ENCODE data around the gene ALG6.
"Not testable (repeated sequence)": the region's sequence is repeated elsewhere in the genome, so short reads cannot be mapped to it uniquely, and the experiment has no call there.

Gene ALG6

GRCh38 chr1:63418101-63418500, 50.7 kb downstream of the ALG6 start:
- DNase-seq, result no peak

- not testable (repeated sequence) for DNase-seq
Measured at GRCh38 chr1:63420746-63421145, 53.3 kb downstream of the ALG6 start.

GRCh38 chr1:63423649-63424048, 56.2 kb downstream of the ALG6 start:
- no peak for DNase-seq

- DNase-seq, result no peak
Measured at GRCh38 chr1:63428815-63429214, 61.4 kb downstream of the ALG6 start.

GRCh38 chr1:63429281-63429680, 61.9 kb downstream of the ALG6 start:
- no peak for DNase-seq

GRCh38 chr1:63435161-63435560, 67.7 kb downstream of the ALG6 start:
- no peak for DNase-seq

- no peak for DNase-seq
Measured at GRCh38 chr1:63442141-63442475, 74.7 kb downstream of the ALG6 start.

- no peak for DNase-seq
Measured at GRCh38 chr1:63448731-63449246, 81.4 kb downstream of the ALG6 start.

- no peak for DNase-seq
Measured at GRCh38 chr1:63450416-63450815, 83.0 kb downstream of the ALG6 start.

- DNase-seq, result no peak
Measured at GRCh38 chr1:63453232-63453631, 85.8 kb downstream of the ALG6 start.

- peak; percentile 5 for DNase-seq
Measured at GRCh38 chr1:63454269-63454668, 86.8 kb downstream of the ALG6 start.

- no peak for DNase-seq
Measured at GRCh38 chr1:63458750-63459149, 91.3 kb downstream of the ALG6 start.

GRCh38 chr1:63461661-63462230, 94.3 kb downstream of the ALG6 start:
- no peak for DNase-seq

- DNase-seq, result no peak
Measured at GRCh38 chr1:63463248-63463647, 95.8 kb downstream of the ALG6 start.

GRCh38 chr1:63466181-63466580, 98.8 kb downstream of the ALG6 start:
- no peak for DNase-seq

- no peak for DNase-seq
Measured at GRCh38 chr1:63466759-63467158, 99.3 kb downstream of the ALG6 start.

- not testable (repeated sequence) for DNase-seq
Measured at GRCh38 chr1:63468683-63469082, 101.3 kb downstream of the ALG6 start.

GRCh38 chr1:63475761-63476160, 108.3 kb downstream of the ALG6 start:
- DNase-seq, result no peak

GRCh38 chr1:63480057-63480456, 112.6 kb downstream of the ALG6 start:
- DNase-seq, result no peak

- no peak for DNase-seq
Measured at GRCh38 chr1:63486629-63487028, 119.2 kb downstream of the ALG6 start.

- peak; percentile 7 for DNase-seq
Measured at GRCh38 chr1:63487336-63488065, 120.1 kb downstream of the ALG6 start.

Data from NCI-H446 treated with DMSO at 0.1 percent for 48 hours (cell line).